ENCODE measurements around the gene TNS1.
A peak's percentile ranks its signal among the peaks of the same experiment; 100 is the strongest.

Gene TNS1

DNA sequence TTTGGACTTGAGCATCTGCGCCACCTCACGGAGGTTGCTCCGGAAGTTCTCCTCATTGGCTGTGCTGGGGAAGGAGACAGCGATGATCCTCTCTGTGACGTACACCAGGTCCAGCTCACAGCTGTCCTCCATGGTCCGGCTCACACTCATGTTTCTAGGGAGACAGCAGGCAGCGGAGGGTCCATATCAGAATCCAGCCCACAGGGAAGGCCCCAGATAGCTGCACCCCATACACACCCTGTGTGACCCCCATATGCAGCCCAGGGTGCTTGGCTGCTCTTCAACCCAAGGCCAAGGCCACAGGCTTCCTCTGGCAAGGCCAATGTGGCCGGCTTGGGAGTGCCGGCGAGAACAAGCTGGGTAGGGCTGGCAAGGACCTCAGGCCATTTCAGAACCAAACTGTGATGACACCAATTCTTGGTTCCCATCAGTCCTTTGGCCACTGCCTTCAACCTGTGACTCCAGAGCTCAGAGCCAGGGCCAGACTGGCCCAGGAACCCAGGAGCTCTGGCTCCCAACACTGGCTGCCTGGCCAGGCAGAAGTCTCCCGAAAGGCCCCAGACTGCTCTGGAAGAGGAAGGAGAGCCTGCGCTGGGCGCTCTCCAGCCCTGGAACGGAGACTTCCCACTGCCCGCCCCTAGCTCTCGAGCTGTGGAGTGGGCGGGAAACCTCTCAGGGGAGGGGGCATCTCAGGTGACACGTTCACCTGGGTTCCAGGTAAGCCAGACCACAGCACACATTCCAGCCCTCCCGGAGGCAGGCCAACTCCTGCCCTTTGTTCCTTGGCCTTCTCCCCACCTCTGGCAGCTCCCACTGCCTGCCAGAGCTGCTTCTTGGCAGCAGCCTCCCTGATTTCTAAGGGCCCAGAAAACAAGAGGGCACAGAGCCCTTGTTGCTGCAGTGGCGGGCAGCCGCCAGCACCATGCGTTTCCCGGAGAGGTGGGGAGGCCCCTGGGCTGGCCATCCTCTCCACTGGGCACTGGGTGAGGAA, 104.7 kb downstream of the TNS1 start:
- DNase-seq, result no peak
- Histone ChIP-seq H3K27me3 (replicated peaks; ENCODE audit: control insufficient read depth, insufficient read depth, low read length, poor library complexity, severe bottlenecking) (no peaks in the 10 kb centered on the region), H3K27ac (ENCODE audit: insufficient read depth, low read length, poor library complexity, severe bottlenecking) (no peak overlapping the region), H3K4me3 (ENCODE audit: insufficient read depth, low read depth, low read length, poor library complexity, severe bottlenecking) (no peak overlapping the region), H3K36me3 (ENCODE audit: control insufficient read depth, insufficient read depth, low read length) (no peaks in the 10 kb centered on the region), H3K4me1 (ENCODE audit: control insufficient read depth, insufficient read depth, low read length, poor library complexity, severe bottlenecking) (no peaks in the 10 kb centered on the region), H3K9me3 (ENCODE audit: control insufficient read depth, low read length) (no peaks in the 10 kb centered on the region)

DNA sequence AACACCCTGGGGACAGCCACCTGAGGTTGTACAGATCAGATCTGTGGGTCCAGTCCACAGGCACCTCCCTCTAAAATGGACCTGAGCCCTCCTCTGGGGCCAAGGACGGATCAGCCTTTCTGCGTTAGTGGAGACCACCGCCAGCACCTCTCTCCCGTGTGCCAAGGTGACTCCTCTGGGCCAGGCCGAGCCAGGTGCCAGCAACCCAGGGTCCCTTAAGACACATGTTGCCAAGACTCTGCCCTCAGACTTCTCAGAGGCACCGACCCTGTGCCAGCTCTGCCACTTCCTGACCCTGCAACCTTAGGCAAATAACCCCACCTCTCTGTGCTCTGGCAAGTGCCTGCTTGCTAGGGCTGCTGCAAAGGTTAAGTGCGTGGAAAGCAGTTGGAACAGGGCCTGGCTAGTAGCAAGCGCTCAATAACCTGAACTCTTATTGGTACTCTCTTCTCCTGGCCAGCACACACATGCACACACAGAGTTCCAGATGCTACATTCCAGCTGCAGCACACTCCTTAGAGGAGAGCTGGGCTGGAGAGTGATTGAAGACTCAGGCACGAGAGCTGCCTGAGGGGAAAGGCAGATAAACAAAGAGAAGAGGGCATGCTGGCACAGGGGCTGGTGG, 105.6 kb downstream of the TNS1 start:
- Histone ChIP-seq H3K36me3 (ENCODE audit: control insufficient read depth, insufficient read depth, low read length) (no peaks in the 10 kb centered on the region), H3K27me3 (replicated peaks; ENCODE audit: control insufficient read depth, insufficient read depth, low read length, poor library complexity, severe bottlenecking) (no peaks in the 10 kb centered on the region), H3K9me3 (ENCODE audit: control insufficient read depth, low read length) (no peaks in the 10 kb centered on the region), H3K27ac (ENCODE audit: insufficient read depth, low read length, poor library complexity, severe bottlenecking) (no peak overlapping the region), H3K4me3 (ENCODE audit: insufficient read depth, low read depth, low read length, poor library complexity, severe bottlenecking) (no peak overlapping the region), H3K4me1 (ENCODE audit: control insufficient read depth, insufficient read depth, low read length, poor library complexity, severe bottlenecking) (no peaks in the 10 kb centered on the region)
- no peak for DNase-seq

DNA sequence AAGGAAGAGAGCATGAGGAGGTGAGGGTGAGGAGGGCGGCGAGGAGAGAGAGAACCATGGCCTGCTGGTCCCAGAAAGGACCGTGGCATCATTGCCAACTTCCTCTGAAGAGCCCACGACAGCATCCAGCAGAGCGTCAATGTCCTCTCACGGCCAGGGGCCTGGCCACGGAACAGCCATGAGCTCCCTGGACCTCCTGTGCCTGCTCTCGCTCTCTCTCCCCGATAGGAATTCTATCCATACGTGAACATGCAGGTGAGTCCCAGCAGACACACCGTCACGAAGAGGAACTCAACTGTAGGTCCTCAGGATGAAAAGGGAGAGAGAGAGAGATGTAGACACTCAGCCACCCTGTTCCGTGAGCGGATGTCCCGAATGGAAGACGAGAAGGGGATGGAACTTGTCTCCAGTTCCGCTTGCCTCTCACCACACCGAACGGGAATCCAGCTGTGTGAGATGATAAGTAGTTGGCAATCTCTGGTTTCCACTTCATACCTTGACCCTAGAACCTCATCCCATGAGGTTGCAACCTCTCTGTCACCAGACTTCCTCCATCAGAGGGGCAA, 107.6 kb downstream of the TNS1 start:
- no peak for DNase-seq
- no peak overlapping the region for H3K27ac ChIP-seq (ENCODE audit: insufficient read depth, low read length, poor library complexity, severe bottlenecking)
- no peaks in the 10 kb centered on the region for H3K27me3 ChIP-seq (replicated peaks; ENCODE audit: control insufficient read depth, insufficient read depth, low read length, poor library complexity, severe bottlenecking)
- H3K4me3 ChIP-seq (ENCODE audit: insufficient read depth, low read depth, low read length, poor library complexity, severe bottlenecking), result no peak overlapping the region
- no peaks in the 10 kb centered on the region for H3K36me3 ChIP-seq (ENCODE audit: control insufficient read depth, insufficient read depth, low read length)
- no peaks in the 10 kb centered on the region for H3K4me1 ChIP-seq (ENCODE audit: control insufficient read depth, insufficient read depth, low read length, poor library complexity, severe bottlenecking)
- H3K9me3 ChIP-seq (ENCODE audit: control insufficient read depth, low read length), result no peaks in the 10 kb centered on the region

DNA sequence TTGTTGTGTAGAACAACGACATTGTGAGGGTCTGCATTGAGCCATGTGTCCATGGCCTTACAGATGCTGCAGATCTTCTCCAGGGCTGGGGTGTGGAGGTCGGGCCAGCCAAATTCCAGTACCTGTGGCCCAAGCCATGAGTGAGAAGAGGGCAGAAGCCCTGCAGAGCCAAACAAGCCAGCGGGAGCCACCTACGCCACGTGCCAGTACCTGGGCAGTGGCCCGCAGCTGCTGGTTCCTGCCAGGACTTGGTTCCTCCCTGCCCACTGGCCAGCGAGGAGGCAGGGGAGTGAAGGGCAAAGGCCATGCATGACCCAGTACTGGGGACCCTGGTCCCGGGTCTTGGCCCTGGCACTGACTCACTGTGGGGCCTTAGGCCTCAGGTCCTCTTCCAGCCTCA, 109.4 kb downstream of the TNS1 start:
- no peaks in the 10 kb centered on the region for H3K27me3 ChIP-seq (replicated peaks; ENCODE audit: control insufficient read depth, insufficient read depth, low read length, poor library complexity, severe bottlenecking)
- no peak overlapping the region for H3K4me3 ChIP-seq (ENCODE audit: insufficient read depth, low read depth, low read length, poor library complexity, severe bottlenecking)
- no peaks in the 10 kb centered on the region for H3K4me1 ChIP-seq (ENCODE audit: control insufficient read depth, insufficient read depth, low read length, poor library complexity, severe bottlenecking)
- DNase-seq, result no peak
- H3K27ac ChIP-seq (ENCODE audit: insufficient read depth, low read length, poor library complexity, severe bottlenecking), result no peak overlapping the region
- no peaks in the 10 kb centered on the region for H3K36me3 ChIP-seq (ENCODE audit: control insufficient read depth, insufficient read depth, low read length)
- no peaks in the 10 kb centered on the region for H3K9me3 ChIP-seq (ENCODE audit: control insufficient read depth, low read length)

DNA sequence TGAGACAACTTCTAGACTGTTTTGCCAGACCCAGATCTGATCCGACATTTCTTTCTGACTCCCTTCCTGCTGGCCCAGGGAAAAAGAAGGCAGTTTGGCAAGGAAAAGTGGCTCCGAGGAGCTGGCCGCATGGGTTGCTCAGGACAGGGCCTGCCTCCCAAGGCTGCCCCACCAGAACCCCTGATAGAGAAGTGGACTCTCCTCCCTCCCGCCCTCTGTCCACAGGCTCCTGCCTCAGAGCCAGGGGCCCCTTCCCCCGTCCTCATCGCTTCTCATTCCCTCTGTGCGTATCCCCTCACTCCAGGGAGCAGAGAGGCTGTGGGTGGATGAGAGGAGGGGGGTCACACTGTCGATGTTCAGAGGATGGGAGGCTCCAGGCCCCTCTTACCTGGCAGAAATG, 110.2 kb downstream of the TNS1 start:
- no peaks in the 10 kb centered on the region for H3K27me3 ChIP-seq (replicated peaks; ENCODE audit: control insufficient read depth, insufficient read depth, low read length, poor library complexity, severe bottlenecking)
- no peaks in the 10 kb centered on the region for H3K4me1 ChIP-seq (ENCODE audit: control insufficient read depth, insufficient read depth, low read length, poor library complexity, severe bottlenecking)
- DNase-seq, result no peak
- no peak overlapping the region for H3K4me3 ChIP-seq (ENCODE audit: insufficient read depth, low read depth, low read length, poor library complexity, severe bottlenecking)
- no peaks in the 10 kb centered on the region for H3K9me3 ChIP-seq (ENCODE audit: control insufficient read depth, low read length)
- no peak overlapping the region for H3K27ac ChIP-seq (ENCODE audit: insufficient read depth, low read length, poor library complexity, severe bottlenecking)
- H3K36me3 ChIP-seq (ENCODE audit: control insufficient read depth, insufficient read depth, low read length), result no peaks in the 10 kb centered on the region

DNA sequence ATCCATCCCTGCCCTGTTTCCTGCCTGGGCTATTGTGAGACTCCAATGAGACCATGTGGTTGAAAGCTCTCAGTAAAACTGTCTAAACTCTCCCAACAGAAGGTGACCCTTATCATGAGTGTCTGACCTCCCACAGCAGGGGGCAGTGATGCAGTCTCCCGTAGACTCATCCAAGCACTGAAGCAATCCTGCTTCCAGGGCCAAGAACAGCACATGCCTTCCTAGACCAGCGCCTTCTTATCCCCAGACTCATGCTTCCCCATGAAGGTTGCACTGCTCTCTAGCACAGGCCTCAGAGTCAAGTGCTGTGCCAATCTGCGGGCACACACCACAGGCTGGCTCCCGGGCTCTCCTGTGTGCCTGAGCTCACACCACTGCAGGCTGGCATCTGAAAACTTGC, 112.3 kb downstream of the TNS1 start:
- DNase-seq, result no peak
- peaks cover 4% of the 10 kb centered on the region for H3K27me3 ChIP-seq (replicated peaks; ENCODE audit: control insufficient read depth, insufficient read depth, low read length, poor library complexity, severe bottlenecking)
- H3K27ac ChIP-seq (ENCODE audit: insufficient read depth, low read length, poor library complexity, severe bottlenecking), result no peak overlapping the region
- H3K36me3 ChIP-seq (ENCODE audit: control insufficient read depth, insufficient read depth, low read length), result no peaks in the 10 kb centered on the region
- H3K9me3 ChIP-seq (ENCODE audit: control insufficient read depth, low read length), result no peaks in the 10 kb centered on the region
- H3K4me3 ChIP-seq (ENCODE audit: insufficient read depth, low read depth, low read length, poor library complexity, severe bottlenecking), result no peak overlapping the region
- H3K4me1 ChIP-seq (ENCODE audit: control insufficient read depth, insufficient read depth, low read length, poor library complexity, severe bottlenecking), result no peaks in the 10 kb centered on the region

DNA sequence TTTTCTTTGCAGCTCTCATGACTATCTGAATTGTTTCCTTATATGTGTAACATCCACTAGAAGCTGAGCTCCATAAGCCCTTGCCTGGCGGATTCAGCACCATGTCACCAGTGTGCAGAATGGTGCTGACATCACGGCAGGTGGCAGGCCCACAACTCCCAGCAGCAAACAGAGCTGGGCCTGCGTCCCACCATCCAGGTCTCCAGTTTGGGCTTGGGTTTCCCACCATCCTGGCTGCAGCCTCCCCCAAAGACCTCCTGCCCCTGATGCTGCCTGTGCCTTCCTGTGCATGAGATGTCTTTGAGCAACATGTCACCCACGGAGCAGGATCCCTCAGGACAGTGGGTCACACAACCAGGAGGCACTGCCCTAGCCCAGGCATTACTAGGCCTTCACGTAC, 113.1 kb downstream of the TNS1 start:
- no peak overlapping the region for H3K27ac ChIP-seq (ENCODE audit: insufficient read depth, low read length, poor library complexity, severe bottlenecking)

DNA sequence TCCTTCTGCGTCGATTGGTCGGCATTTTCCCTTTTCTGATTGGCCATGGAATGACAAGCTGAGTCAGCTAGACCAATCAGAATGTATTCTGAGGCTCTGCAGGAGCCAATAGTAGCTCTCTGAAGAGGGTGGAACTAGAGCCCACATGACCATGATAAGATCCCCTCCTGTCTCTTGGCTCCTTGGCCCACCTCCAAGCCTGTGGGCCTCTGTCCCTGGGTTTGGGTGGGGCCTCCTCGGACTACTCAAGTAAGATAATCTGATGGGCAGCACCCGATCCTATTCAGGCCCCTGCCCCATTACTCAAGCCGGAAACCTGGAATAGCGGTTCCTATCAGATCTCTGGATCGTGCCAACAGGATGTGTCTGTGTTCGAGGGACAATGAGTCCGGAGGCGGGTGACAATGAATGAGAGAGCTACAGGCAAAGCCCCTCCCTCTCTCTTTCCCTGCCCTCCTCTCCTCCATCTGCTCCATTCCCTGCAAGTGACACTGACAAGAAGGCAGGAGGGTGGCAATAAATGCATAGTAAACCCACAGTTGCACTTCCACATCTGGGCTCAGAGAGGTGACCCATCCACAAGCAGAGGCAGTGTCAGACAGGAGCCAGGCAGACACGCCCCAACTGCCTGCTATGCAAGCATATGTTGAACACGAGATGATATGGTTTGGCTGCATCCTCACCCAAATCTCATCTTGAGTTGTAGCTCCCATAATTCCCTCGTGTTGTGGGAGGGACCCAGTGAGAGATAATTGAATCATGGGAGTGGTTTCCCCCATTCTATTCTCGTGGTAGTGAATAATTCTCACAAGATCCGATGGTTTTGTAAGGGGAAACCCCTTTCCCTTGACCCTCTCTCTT, 114.7 kb downstream of the TNS1 start:
- H3K36me3 ChIP-seq (ENCODE audit: control insufficient read depth, insufficient read depth, low read length), result no peaks in the 10 kb centered on the region
- H3K4me1 ChIP-seq (ENCODE audit: control insufficient read depth, insufficient read depth, low read length, poor library complexity, severe bottlenecking), result no peaks in the 10 kb centered on the region
- H3K27me3 ChIP-seq (replicated peaks; ENCODE audit: control insufficient read depth, insufficient read depth, low read length, poor library complexity, severe bottlenecking), result peaks cover 4% of the 10 kb centered on the region
- H3K9me3 ChIP-seq (ENCODE audit: control insufficient read depth, low read length), result no peaks in the 10 kb centered on the region
- no peak overlapping the region for H3K4me3 ChIP-seq (ENCODE audit: insufficient read depth, low read depth, low read length, poor library complexity, severe bottlenecking)
- DNase-seq, result no peak
- H3K27ac ChIP-seq (ENCODE audit: insufficient read depth, low read length, poor library complexity, severe bottlenecking), result no peak overlapping the region

More for the DNA sequence above, 113.1 kb downstream of the TNS1 start:
- no peak for DNase-seq
- peaks cover 4% of the 10 kb centered on the region for H3K27me3 ChIP-seq (replicated peaks; ENCODE audit: control insufficient read depth, insufficient read depth, low read length, poor library complexity, severe bottlenecking)
- H3K4me3 ChIP-seq (ENCODE audit: insufficient read depth, low read depth, low read length, poor library complexity, severe bottlenecking), result no peak overlapping the region
- H3K36me3 ChIP-seq (ENCODE audit: control insufficient read depth, insufficient read depth, low read length), result no peaks in the 10 kb centered on the region
- H3K4me1 ChIP-seq (ENCODE audit: control insufficient read depth, insufficient read depth, low read length, poor library complexity, severe bottlenecking), result no peaks in the 10 kb centered on the region
- H3K9me3 ChIP-seq (ENCODE audit: control insufficient read depth, low read length), result no peaks in the 10 kb centered on the region

DNA sequence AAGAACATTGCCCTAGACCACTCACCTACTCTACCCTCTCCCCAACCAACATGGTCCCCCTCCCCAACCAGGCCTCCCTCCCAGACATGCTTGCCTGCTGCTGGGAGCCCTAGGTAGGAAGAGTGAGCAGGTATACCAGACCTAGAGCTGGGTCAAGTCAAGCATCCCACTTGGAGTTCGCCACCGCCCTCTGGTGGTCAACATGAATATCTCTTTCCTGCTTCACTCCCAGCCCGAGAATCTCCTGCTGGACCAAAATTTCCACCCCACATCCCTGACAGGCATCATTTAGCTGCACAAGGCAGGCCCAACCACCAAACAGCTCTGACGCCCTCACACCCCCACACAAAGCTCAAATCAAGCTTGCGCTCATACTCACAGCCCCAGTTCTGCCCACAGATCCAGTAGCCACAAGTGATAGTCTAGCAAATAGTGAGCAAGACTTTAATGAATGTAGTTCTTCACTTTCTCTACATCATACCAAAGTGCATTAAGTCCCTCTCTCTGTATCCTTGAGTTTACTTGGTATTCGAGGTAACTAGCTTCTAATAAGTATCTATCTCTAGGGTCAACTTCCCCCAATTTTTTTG, 116.0 kb downstream of the TNS1 start:
- H3K27ac ChIP-seq (ENCODE audit: insufficient read depth, low read length, poor library complexity, severe bottlenecking), result no peak overlapping the region
- H3K27me3 ChIP-seq (replicated peaks; ENCODE audit: control insufficient read depth, insufficient read depth, low read length, poor library complexity, severe bottlenecking), result peaks cover 4% of the 10 kb centered on the region
- no peaks in the 10 kb centered on the region for H3K4me1 ChIP-seq (ENCODE audit: control insufficient read depth, insufficient read depth, low read length, poor library complexity, severe bottlenecking)
- H3K4me3 ChIP-seq (ENCODE audit: insufficient read depth, low read depth, low read length, poor library complexity, severe bottlenecking), result no peak overlapping the region
- H3K9me3 ChIP-seq (ENCODE audit: control insufficient read depth, low read length), result no peaks in the 10 kb centered on the region
- DNase-seq, result peak; percentile 1 to 42 (median 10)
- H3K36me3 ChIP-seq (ENCODE audit: control insufficient read depth, insufficient read depth, low read length), result no peaks in the 10 kb centered on the region

All from effector memory CD4-positive, alpha-beta T cell (primary cell).